ENCODE measurements around the gene PIEZO2. TPM values are rescaled to one million over a fixed set of nuclear protein-coding genes. Genes with fewer than 3 reads are reported as not detected.

The PIEZO2 gene
- total and polyA plus RNA-seq, 2 experiments from 2014 or later: 24.5 to 70.8 TPM

DNA sequence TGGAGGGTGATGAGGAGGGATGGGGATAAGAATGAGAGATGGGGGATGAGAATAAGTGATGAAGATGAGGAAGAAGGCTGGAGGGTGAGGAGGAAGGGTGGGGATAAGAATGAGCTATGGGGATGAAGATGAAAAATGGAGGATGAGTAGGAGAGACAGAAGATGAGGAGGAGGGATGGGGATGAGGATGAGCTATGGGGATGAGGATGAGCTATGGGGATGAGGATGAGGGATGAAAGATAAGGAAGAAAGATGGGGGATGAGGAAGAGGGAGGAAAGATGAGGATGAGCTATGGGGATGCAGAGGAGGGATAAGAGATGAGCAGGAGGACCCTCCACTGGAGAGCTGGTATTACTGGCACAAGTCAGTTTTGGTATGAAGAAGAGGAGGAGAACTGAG lies 392.0 kb downstream of the PIEZO2 start:
- no peaks in the 10 kb centered on the region for H4K20me1 ChIP-seq (ENCODE audit: insufficient read depth, poor library complexity, severe bottlenecking)
- no peaks in the 10 kb centered on the region for H3K9me3 ChIP-seq (ENCODE audit: low read depth)
- no peaks in the 10 kb centered on the region for H3K36me3 ChIP-seq (replicated peaks; ENCODE audit: insufficient read depth, low read depth)
- no peak for DNase-seq (ENCODE audit: low spot score)
- no peaks in the 10 kb centered on the region for H3K27me3 ChIP-seq
- no peaks in the 10 kb centered on the region for H3K79me2 ChIP-seq
- no peak overlapping the region for H3K27ac ChIP-seq
- H3K4me1 ChIP-seq (ENCODE audit: insufficient read depth): no peaks in the 10 kb centered on the region
- H3K4me2 ChIP-seq: no peak overlapping the region
- no peak overlapping the region for H3K4me3 ChIP-seq
- TF ChIP-seq EZH2phosphoT487 (IDR thresholded peaks at IDR 0.05; ENCODE audit: low read depth, severe bottlenecking, unreplicated experiment): no peak
- no peak for TF ChIP-seq EZH2 (IDR thresholded peaks at IDR 0.05; ENCODE audit: borderline replicate concordance)
- TF ChIP-seq, protein P1, sequence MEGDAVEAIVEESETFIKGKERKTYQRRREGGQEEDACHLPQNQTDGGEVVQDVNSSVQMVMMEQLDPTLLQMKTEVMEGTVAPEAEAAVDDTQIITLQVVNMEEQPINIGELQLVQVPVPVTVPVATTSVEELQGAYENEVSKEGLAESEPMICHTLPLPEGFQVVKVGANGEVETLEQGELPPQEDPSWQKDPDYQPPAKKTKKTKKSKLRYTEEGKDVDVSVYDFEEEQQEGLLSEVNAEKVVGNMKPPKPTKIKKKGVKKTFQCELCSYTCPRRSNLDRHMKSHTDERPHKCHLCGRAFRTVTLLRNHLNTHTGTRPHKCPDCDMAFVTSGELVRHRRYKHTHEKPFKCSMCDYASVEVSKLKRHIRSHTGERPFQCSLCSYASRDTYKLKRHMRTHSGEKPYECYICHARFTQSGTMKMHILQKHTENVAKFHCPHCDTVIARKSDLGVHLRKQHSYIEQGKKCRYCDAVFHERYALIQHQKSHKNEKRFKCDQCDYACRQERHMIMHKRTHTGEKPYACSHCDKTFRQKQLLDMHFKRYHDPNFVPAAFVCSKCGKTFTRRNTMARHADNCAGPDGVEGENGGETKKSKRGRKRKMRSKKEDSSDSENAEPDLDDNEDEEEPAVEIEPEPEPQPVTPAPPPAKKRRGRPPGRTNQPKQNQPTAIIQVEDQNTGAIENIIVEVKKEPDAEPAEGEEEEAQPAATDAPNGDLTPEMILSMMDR (IDR thresholded peaks at IDR 0.05; ENCODE audit: poor library complexity): no peak
- no peak overlapping the region for H2AFZ ChIP-seq
- H3K9me2 ChIP-seq (replicated peaks; ENCODE audit: insufficient read depth): no peaks in the 10 kb centered on the region

DNA sequence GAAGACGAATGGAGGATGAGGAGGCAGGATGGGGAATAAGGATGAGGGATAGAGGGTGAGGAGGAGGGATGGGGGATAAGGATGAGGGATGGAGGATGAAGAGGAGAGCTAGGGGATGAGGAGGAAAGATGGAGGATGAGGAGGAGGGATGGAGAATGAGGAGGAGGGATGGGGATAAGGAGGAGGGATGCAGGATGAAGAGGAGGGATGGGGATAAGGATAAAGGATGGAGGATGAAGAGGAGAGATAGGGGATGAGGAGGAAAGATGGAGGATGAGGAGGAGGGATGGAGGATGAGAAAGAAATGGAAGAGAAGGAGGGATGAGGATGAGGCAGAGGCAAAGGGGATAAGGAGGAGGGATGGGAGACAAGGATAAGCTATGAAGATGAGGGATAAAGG lies 393.5 kb downstream of the PIEZO2 start:
- no peaks in the 10 kb centered on the region for H3K9me3 ChIP-seq (ENCODE audit: low read depth)
- no peaks in the 10 kb centered on the region for H3K9me2 ChIP-seq (replicated peaks; ENCODE audit: insufficient read depth)
- peaks cover 10% of the 10 kb centered on the region for H3K4me1 ChIP-seq (ENCODE audit: insufficient read depth)
- TF ChIP-seq, protein P1 (IDR thresholded peaks at IDR 0.05; ENCODE audit: poor library complexity): no peak
- no peak for TF ChIP-seq EZH2phosphoT487 (IDR thresholded peaks at IDR 0.05; ENCODE audit: low read depth, severe bottlenecking, unreplicated experiment)
- TF ChIP-seq EZH2 (IDR thresholded peaks at IDR 0.05; ENCODE audit: borderline replicate concordance): no peak
- H3K4me3 ChIP-seq: no peak overlapping the region
- no peak overlapping the region for H2AFZ ChIP-seq
- no peaks in the 10 kb centered on the region for H4K20me1 ChIP-seq (ENCODE audit: insufficient read depth, poor library complexity, severe bottlenecking)
- H3K27ac ChIP-seq: no peak overlapping the region
- H3K27me3 ChIP-seq: no peaks in the 10 kb centered on the region
- no peaks in the 10 kb centered on the region for H3K36me3 ChIP-seq (replicated peaks; ENCODE audit: insufficient read depth, low read depth)
- WGBS (ENCODE audit: low lambda C conversion rate, missing lambda C conversion rate): 95% methylated on average over 1 of the region's 1 CpG
- H3K4me2 ChIP-seq: no peak overlapping the region
- no peak for DNase-seq (ENCODE audit: low spot score)
- H3K79me2 ChIP-seq: no peaks in the 10 kb centered on the region

DNA sequence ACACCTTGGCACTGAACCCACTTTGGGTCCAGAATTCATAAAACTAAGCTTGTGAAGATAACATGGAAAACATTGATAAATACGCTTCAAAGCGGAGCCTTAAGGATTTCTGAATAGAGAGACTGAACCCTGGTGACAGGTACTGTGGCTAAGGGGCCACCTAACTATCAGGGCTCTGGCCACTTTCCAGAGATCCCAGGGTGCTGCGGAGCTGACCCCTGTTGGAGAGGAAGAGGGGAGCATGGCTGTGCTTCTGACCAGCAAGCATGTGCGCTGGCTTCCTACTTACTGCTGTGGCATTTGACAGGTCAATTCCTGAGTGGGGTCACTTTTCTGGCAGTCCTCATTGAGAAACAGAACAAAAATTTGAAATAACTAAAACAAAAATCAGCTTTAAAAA lies 395.2 kb downstream of the PIEZO2 start:
- H2AFZ ChIP-seq: no peak overlapping the region
- peaks cover 15% of the 10 kb centered on the region for H3K4me1 ChIP-seq (ENCODE audit: insufficient read depth)
- H3K27ac ChIP-seq: no peak overlapping the region
- H3K4me3 ChIP-seq: no peak overlapping the region
- 88% methylated on average over 4 of the region's 4 CpGs for WGBS (ENCODE audit: low lambda C conversion rate, missing lambda C conversion rate)
- TF ChIP-seq EZH2phosphoT487 (IDR thresholded peaks at IDR 0.05; ENCODE audit: low read depth, severe bottlenecking, unreplicated experiment): no peak
- H3K27me3 ChIP-seq: no peaks in the 10 kb centered on the region
- H3K36me3 ChIP-seq (replicated peaks; ENCODE audit: insufficient read depth, low read depth): no peaks in the 10 kb centered on the region
- H3K79me2 ChIP-seq: no peaks in the 10 kb centered on the region
- no peaks in the 10 kb centered on the region for H4K20me1 ChIP-seq (ENCODE audit: insufficient read depth, poor library complexity, severe bottlenecking)
- no peaks in the 10 kb centered on the region for H3K9me2 ChIP-seq (replicated peaks; ENCODE audit: insufficient read depth)
- H3K9me3 ChIP-seq (ENCODE audit: low read depth): no peaks in the 10 kb centered on the region
- DNase-seq (ENCODE audit: low spot score): no peak
- no peak overlapping the region for H3K4me2 ChIP-seq

DNA sequence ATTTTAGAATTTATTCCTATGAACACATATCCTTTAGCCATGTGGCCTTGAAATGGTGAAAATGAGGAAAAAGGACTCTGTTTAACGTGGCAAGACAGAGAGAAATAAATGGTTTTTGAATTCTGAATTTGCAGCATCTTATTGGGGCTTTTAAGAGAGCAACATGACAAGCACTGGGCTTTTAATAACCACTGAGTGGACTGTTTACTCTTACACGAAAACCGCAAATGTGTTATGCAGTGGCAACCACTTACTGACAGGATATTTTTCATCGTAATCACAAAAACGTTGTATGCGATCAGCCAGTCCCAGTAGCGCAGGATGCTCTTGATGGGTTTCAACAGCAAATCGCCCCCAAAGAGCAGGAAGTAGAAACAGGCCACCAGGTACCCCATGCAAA lies 397.0 kb downstream of the PIEZO2 start:
- H3K27me3 ChIP-seq: no peaks in the 10 kb centered on the region
- WGBS (ENCODE audit: low lambda C conversion rate, missing lambda C conversion rate): 77% methylated on average over 8 of the region's 8 CpGs
- no peaks in the 10 kb centered on the region for H3K9me2 ChIP-seq (replicated peaks; ENCODE audit: insufficient read depth)
- peaks cover 18% of the 10 kb centered on the region for H3K4me1 ChIP-seq (ENCODE audit: insufficient read depth)
- no peak overlapping the region for H2AFZ ChIP-seq
- H3K79me2 ChIP-seq: no peaks in the 10 kb centered on the region
- DNase-seq (ENCODE audit: low spot score): no peak
- H3K36me3 ChIP-seq (replicated peaks; ENCODE audit: insufficient read depth, low read depth): no peaks in the 10 kb centered on the region
- no peak overlapping the region for H3K4me2 ChIP-seq
- no peak overlapping the region for H3K27ac ChIP-seq
- TF ChIP-seq, protein P1 (IDR thresholded peaks at IDR 0.05; ENCODE audit: poor library complexity): no peak
- TF ChIP-seq EZH2 (IDR thresholded peaks at IDR 0.05; ENCODE audit: borderline replicate concordance): no peak
- TF ChIP-seq EZH2phosphoT487 (IDR thresholded peaks at IDR 0.05; ENCODE audit: low read depth, severe bottlenecking, unreplicated experiment): no peak
- H3K4me3 ChIP-seq: no peak overlapping the region
- no peaks in the 10 kb centered on the region for H4K20me1 ChIP-seq (ENCODE audit: insufficient read depth, poor library complexity, severe bottlenecking)
- H3K9me3 ChIP-seq (ENCODE audit: low read depth): no peaks in the 10 kb centered on the region

Data from hepatocyte (in vitro differentiated cells).